ENCODE results near the gene CEACAM21.

DNA sequence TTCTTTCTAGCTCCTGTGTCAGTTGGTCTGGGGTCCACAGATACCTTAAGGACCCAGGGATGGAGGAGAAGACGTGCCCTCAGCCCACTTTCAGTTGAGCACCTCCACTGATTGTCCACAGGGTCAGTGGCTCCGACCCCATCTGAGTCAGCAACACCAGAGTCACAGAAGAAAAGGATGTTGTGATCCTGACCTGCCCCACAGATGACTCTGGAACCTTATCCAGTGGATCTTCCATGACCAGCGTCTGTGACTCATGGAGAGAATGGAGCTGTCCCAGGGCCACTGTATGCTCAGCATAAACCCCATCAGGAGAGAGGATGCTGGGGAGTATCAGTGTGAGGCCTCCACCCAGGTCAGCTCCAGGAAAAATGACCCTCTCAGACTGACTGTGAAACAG, 28.9 kb downstream of the CEACAM21 start:
- TF ChIP-seq, protein P1, sequence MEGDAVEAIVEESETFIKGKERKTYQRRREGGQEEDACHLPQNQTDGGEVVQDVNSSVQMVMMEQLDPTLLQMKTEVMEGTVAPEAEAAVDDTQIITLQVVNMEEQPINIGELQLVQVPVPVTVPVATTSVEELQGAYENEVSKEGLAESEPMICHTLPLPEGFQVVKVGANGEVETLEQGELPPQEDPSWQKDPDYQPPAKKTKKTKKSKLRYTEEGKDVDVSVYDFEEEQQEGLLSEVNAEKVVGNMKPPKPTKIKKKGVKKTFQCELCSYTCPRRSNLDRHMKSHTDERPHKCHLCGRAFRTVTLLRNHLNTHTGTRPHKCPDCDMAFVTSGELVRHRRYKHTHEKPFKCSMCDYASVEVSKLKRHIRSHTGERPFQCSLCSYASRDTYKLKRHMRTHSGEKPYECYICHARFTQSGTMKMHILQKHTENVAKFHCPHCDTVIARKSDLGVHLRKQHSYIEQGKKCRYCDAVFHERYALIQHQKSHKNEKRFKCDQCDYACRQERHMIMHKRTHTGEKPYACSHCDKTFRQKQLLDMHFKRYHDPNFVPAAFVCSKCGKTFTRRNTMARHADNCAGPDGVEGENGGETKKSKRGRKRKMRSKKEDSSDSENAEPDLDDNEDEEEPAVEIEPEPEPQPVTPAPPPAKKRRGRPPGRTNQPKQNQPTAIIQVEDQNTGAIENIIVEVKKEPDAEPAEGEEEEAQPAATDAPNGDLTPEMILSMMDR (IDR thresholded peaks at IDR 0.05) = no peak
- TF ChIP-seq POLR2AphosphoS5 (IDR thresholded peaks at IDR 0.05) (no peak), POLR2A (IDR thresholded peaks at IDR 0.05) (no peak), EP300 (IDR thresholded peaks at IDR 0.05) (no peak)
